ENCODE data around the gene SLC22A17. TPM values are rescaled to one million over a fixed set of nuclear protein-coding genes. Genes with fewer than 3 reads are reported as not detected.

SLC22A17 gene
- total RNA-seq, 1 donor from 2014 or later, result 49.0 TPM

- Mint-ChIP-seq H3K27me3 (ENCODE audit: low read depth) (peaks cover 3% of the 10 kb centered on the region), H3K9me3 (no peaks in the 10 kb centered on the region), H3K4me3 (no peak overlapping the region)
Measured at GRCh38 chr14:23370221-23370620, 17.5 kb upstream of the SLC22A17 start.

GRCh38 chr14:23366426-23366921 lies 13.8 kb upstream of the SLC22A17 start:
- TF ChIP-seq, protein P1, sequence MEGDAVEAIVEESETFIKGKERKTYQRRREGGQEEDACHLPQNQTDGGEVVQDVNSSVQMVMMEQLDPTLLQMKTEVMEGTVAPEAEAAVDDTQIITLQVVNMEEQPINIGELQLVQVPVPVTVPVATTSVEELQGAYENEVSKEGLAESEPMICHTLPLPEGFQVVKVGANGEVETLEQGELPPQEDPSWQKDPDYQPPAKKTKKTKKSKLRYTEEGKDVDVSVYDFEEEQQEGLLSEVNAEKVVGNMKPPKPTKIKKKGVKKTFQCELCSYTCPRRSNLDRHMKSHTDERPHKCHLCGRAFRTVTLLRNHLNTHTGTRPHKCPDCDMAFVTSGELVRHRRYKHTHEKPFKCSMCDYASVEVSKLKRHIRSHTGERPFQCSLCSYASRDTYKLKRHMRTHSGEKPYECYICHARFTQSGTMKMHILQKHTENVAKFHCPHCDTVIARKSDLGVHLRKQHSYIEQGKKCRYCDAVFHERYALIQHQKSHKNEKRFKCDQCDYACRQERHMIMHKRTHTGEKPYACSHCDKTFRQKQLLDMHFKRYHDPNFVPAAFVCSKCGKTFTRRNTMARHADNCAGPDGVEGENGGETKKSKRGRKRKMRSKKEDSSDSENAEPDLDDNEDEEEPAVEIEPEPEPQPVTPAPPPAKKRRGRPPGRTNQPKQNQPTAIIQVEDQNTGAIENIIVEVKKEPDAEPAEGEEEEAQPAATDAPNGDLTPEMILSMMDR (IDR thresholded peaks at IDR 0.05; ENCODE audit: unreplicated experiment), result no peak
- peak overlapping the region; percentile 94 for H3K27ac Mint-ChIP-seq
- peaks cover 2% of the 10 kb centered on the region for H3K36me3 Mint-ChIP-seq
- peak; percentile 75 to 88 for DNase-seq (ENCODE audit: low spot score in 2 of 2, unreplicated experiment in 2 of 2)
- H3K4me1 Mint-ChIP-seq, result peaks cover 33% of the 10 kb centered on the region
- peak overlapping the region; percentile 68 for H3K4me3 Mint-ChIP-seq
- H3K27me3 Mint-ChIP-seq (ENCODE audit: low read depth), result peaks cover under 1% of the 10 kb centered on the region
- H3K9me3 Mint-ChIP-seq, result no peaks in the 10 kb centered on the region

More at GRCh38 chr14:23370221-23370620, 17.5 kb upstream of the SLC22A17 start:
- Mint-ChIP-seq H3K4me1 (peaks cover 9% of the 10 kb centered on the region), H3K36me3 (no peaks in the 10 kb centered on the region), H3K27ac (no peak overlapping the region)
- no peak for DNase-seq (ENCODE audit: low spot score in 2 of 2, unreplicated experiment in 2 of 2)
- TF ChIP-seq, protein P1 (IDR thresholded peaks at IDR 0.05; ENCODE audit: unreplicated experiment), result no peak

- Mint-ChIP-seq H3K27ac (peak overlapping the region; percentile 94), H3K4me3 (peak overlapping the region; percentile 68), H3K9me3 (no peaks in the 10 kb centered on the region), H3K27me3 (ENCODE audit: low read depth) (no peaks in the 10 kb centered on the region), H3K36me3 (peaks cover 2% of the 10 kb centered on the region), H3K4me1 (peaks cover 34% of the 10 kb centered on the region)
- TF ChIP-seq, protein P1 (IDR thresholded peaks at IDR 0.05; ENCODE audit: unreplicated experiment), result no peak
- peak in 1 of 2 experiments; percentile 60 for DNase-seq (ENCODE audit: low spot score in 2 of 2, unreplicated experiment in 2 of 2)
Measured at GRCh38 chr14:23365732-23366425, 13.2 kb upstream of the SLC22A17 start.

DNA sequence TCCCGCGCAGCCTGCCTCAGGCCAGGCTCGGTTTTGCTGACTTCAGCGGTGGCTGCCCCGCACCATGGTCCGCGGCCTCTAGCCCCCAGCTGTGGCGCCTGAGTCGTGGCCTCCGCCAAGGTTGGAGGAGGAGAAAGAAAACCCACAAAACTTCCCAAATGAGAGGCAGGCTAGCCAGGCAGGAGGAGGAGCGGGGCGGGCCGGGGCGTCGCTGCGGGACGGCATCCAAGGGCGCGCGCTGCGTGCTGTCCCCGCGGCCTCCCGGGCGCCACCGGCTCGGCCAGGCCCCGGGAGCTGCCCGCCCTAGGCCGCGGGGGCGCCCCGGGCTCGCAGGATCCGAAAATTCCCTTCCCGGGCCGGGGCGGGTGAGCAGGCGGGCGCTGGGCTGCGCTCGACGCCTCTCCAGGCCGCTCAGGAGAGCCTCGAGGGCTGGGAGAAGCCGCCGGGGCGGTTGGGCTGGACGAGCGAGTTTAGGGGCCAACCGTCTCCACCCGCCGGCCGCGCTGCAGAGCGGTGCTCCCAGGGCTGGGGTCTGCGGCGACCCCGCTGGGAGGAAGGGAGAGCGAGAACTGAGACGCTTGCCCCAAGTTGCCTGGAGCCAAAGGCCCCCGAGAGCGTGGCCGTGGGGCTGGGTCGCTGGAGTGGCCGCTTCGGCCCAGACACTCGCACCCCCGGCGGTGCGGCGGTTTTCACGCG lies 12.5 kb upstream of the SLC22A17 start, which contains the start of gene EFS:
Gene EFS, minus strand, starts transcription at position 137 of the 696 bp plus-strand sequence. CDS start 147 bp downstream, outside the sequence.
- peaks cover 34% of the 10 kb centered on the region for H3K4me1 Mint-ChIP-seq
- no peaks in the 10 kb centered on the region for H3K9me3 Mint-ChIP-seq
- peak within 1 kb of the TSS; percentile 98 for H3K27ac Mint-ChIP-seq
- TF ChIP-seq, protein P1 (IDR thresholded peaks at IDR 0.05; ENCODE audit: unreplicated experiment), result no peak
- H3K36me3 Mint-ChIP-seq, result peaks cover 2% of the 10 kb centered on the region
- H3K27me3 Mint-ChIP-seq (ENCODE audit: low read depth), result no peaks in the 10 kb centered on the region
- DNase-seq (ENCODE audit: low spot score in 2 of 2, unreplicated experiment in 2 of 2), result peak in 1 of 2 experiments; percentile 77
- peak within 1 kb of the TSS; percentile 94 for H3K4me3 Mint-ChIP-seq

DNA sequence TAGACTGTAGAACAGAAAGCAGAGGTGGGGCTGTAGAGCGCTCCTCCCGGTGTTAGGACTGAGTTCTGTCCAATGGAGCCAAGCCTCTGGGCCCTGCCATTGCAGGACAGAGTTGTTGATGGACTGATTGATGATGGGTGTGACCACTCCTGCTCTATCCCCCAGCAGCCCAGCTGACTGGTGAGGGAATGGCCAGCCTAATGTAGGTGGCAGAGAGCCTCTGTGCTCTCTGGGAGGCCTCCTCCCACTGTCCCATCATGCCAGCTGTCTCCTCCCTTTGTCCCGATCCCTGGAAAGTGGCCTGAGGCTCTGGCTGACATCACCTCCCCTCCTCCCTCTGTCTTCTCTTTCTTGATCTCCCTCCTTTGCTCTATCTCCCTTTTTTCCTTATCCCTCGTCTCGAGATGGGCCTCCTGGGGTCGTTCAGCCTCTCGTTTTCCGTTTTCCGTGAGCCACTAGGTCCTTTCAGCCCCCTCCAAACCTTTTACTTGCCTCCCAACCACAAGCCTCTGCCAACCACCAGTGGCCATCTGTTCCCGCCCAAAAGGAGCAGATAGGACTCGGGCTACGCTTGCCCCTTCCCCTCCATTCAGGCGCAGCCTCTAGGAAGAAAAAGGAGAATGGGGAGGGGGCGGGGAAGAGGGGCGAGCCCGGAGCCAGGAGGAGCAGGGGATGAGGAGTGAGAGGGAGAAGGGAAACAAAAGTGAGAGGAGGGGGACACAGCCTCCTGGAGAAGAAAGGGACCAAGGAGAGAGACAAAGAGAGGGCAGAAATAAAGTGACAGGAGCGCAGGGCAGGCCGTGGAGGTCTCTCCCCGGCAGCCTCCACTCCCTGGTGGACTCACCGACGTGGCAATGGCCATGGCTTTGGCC lies 11.7 kb upstream of the SLC22A17 start:
- peak overlapping the region; percentile 98 for H3K27ac Mint-ChIP-seq
- H3K4me3 Mint-ChIP-seq, result peak overlapping the region; percentile 94
- TF ChIP-seq, protein P1 (IDR thresholded peaks at IDR 0.05; ENCODE audit: unreplicated experiment), result no peak
- no peaks in the 10 kb centered on the region for H3K27me3 Mint-ChIP-seq (ENCODE audit: low read depth)
- DNase-seq (ENCODE audit: low spot score in 2 of 2, unreplicated experiment in 2 of 2), result no peak
- peaks cover 2% of the 10 kb centered on the region for H3K36me3 Mint-ChIP-seq
- H3K9me3 Mint-ChIP-seq, result no peaks in the 10 kb centered on the region
- peaks cover 34% of the 10 kb centered on the region for H3K4me1 Mint-ChIP-seq

All from mesothelial cell of epicardium (in vitro differentiated cells).